ENCODE data around the gene ETV2.

GRCh38 chr19:35633727-35634440, 7.7 kb upstream of the ETV2 start:
- TF ChIP-seq CTCF (IDR thresholded peaks at IDR 0.05), result no peak
- TF ChIP-seq POLR2A (IDR thresholded peaks at IDR 0.05), result no peak
- no peak for TF ChIP-seq EP300 (IDR thresholded peaks at IDR 0.05)
- no peak for TF ChIP-seq POLR2AphosphoS5 (IDR thresholded peaks at IDR 0.05)

Measured in upper lobe of left lung (tissue), 4 donors.